IPS-18a (cell line): ENCODE measurements around the gene LRRC28.
"Not testable (repeated sequence)": the region's sequence is repeated elsewhere in the genome, so short reads cannot be mapped to it uniquely, and the experiment has no call there.

Experiments
- H3K27ac ChIP-seq: one replicate; pipeline ENCODE4 v1.5.1; 2013; ENCODE audit warnings: low read length
- H3K27me3 ChIP-seq: one replicate; pipeline ENCODE4 v1.6.1; 2013; ENCODE audit warnings: mild to moderate bottlenecking, low read length; ENCODE audit not compliant: control insufficient read depth, insufficient read depth
- H3K36me3 ChIP-seq: one replicate; pipeline ENCODE4 v1.6.1; 2013; ENCODE audit warnings: low read depth, low read length; ENCODE audit not compliant: control insufficient read depth
- H3K4me1 ChIP-seq: one replicate; pipeline ENCODE4 v1.6.1; 2013; ENCODE audit warnings: low read depth, low read length; ENCODE audit not compliant: control insufficient read depth
- H3K4me3 ChIP-seq: one replicate; pipeline ENCODE4 v1.5.1; 2013; ENCODE audit warnings: low read length
- H3K9ac ChIP-seq: one replicate; pipeline ENCODE4 v1.6.1; 2013; ENCODE audit warnings: mild to moderate bottlenecking, low read length, moderate library complexity
- H3K9me3 ChIP-seq: one replicate; pipeline ENCODE4 v1.6.1; 2013; ENCODE audit warnings: low read depth, low read length; ENCODE audit not compliant: control insufficient read depth

Gene LRRC28

GRCh38 chr15:99386391-99386790 is 135.1 kb downstream of the LRRC28 start:
- Histone ChIP-seq H3K9me3 (no peaks in the 10 kb centered on the region), H3K27me3 (no peaks in the 10 kb centered on the region), H3K4me1 (peaks cover 7% of the 10 kb centered on the region), H3K4me3 (no peak overlapping the region), H3K27ac (no peak overlapping the region), H3K9ac (no peak overlapping the region), H3K36me3 (no peaks in the 10 kb centered on the region)

GRCh38 chr15:99387421-99388168 is 136.3 kb downstream of the LRRC28 start:
- no peak overlapping the region for H3K4me3 ChIP-seq

GRCh38 chr15:99390667-99391066 is 139.4 kb downstream of the LRRC28 start:
- Histone ChIP-seq H3K27ac (no peak overlapping the region), H3K9me3 (no peaks in the 10 kb centered on the region), H3K9ac (no peak overlapping the region), H3K27me3 (no peaks in the 10 kb centered on the region), H3K4me1 (peaks cover 7% of the 10 kb centered on the region), H3K4me3 (no peak overlapping the region), H3K36me3 (no peaks in the 10 kb centered on the region)

More at GRCh38 chr15:99387421-99388168, 136.3 kb downstream of the LRRC28 start:
- H3K9me3 ChIP-seq: no peaks in the 10 kb centered on the region
- H3K4me1 ChIP-seq: peaks cover 7% of the 10 kb centered on the region
- no peaks in the 10 kb centered on the region for H3K36me3 ChIP-seq
- H3K27me3 ChIP-seq: no peaks in the 10 kb centered on the region
- no peak overlapping the region for H3K9ac ChIP-seq
- no peak overlapping the region for H3K27ac ChIP-seq

- Histone ChIP-seq H3K9me3 (no peaks in the 10 kb centered on the region), H3K27me3 (no peaks in the 10 kb centered on the region), H3K27ac (no peak overlapping the region), H3K36me3 (no peaks in the 10 kb centered on the region), H3K4me1 (peaks cover 7% of the 10 kb centered on the region), H3K9ac (no peak overlapping the region), H3K4me3 (no peak overlapping the region)
These were observed 142.4 kb downstream of the LRRC28 start for GRCh38 chr15:99393641-99394040.

GRCh38 chr15:99396375-99396774 is 145.1 kb downstream of the LRRC28 start:
- Histone ChIP-seq H3K4me3 (no peak overlapping the region), H3K9me3 (no peaks in the 10 kb centered on the region), H3K9ac (no peak overlapping the region), H3K27ac (no peak overlapping the region), H3K27me3 (no peaks in the 10 kb centered on the region), H3K4me1 (no peaks in the 10 kb centered on the region), H3K36me3 (no peaks in the 10 kb centered on the region)

- no peaks in the 10 kb centered on the region for H3K9me3 ChIP-seq
- no peak overlapping the region for H3K9ac ChIP-seq
- H3K27me3 ChIP-seq: no peaks in the 10 kb centered on the region
- no peaks in the 10 kb centered on the region for H3K4me1 ChIP-seq
- H3K27ac ChIP-seq: no peak overlapping the region
- no peak overlapping the region for H3K4me3 ChIP-seq
- no peaks in the 10 kb centered on the region for H3K36me3 ChIP-seq
These were observed 147.8 kb downstream of the LRRC28 start for GRCh38 chr15:99399061-99399460.

- no peak overlapping the region for H3K4me3 ChIP-seq
- H3K27me3 ChIP-seq: no peaks in the 10 kb centered on the region
- H3K27ac ChIP-seq: no peak overlapping the region
- H3K9ac ChIP-seq: no peak overlapping the region
- no peaks in the 10 kb centered on the region for H3K4me1 ChIP-seq
- no peaks in the 10 kb centered on the region for H3K9me3 ChIP-seq
- H3K36me3 ChIP-seq: no peaks in the 10 kb centered on the region
These were observed 148.3 kb downstream of the LRRC28 start for GRCh38 chr15:99399618-99400017.

GRCh38 chr15:99401216-99401615 is 149.9 kb downstream of the LRRC28 start:
- H3K9ac ChIP-seq, H3K36me3 ChIP-seq, H3K27ac ChIP-seq, H3K4me1 ChIP-seq, H3K4me3 ChIP-seq, H3K9me3 ChIP-seq, H3K27me3 ChIP-seq: not testable (repeated sequence)

- no peak overlapping the region for H3K27ac ChIP-seq
- no peaks in the 10 kb centered on the region for H3K27me3 ChIP-seq
- H3K9me3 ChIP-seq: no peaks in the 10 kb centered on the region
- H3K4me3 ChIP-seq: no peak overlapping the region
- no peaks in the 10 kb centered on the region for H3K4me1 ChIP-seq
- no peaks in the 10 kb centered on the region for H3K36me3 ChIP-seq
- H3K9ac ChIP-seq: no peak overlapping the region
These were observed 150.9 kb downstream of the LRRC28 start for GRCh38 chr15:99402014-99402729.

- Histone ChIP-seq H3K27ac (no peak overlapping the region), H3K9ac (no peak overlapping the region), H3K4me1 (no peaks in the 10 kb centered on the region), H3K36me3 (no peaks in the 10 kb centered on the region), H3K9me3 (no peaks in the 10 kb centered on the region), H3K27me3 (no peaks in the 10 kb centered on the region), H3K4me3 (no peak overlapping the region)
These were observed 152.3 kb downstream of the LRRC28 start for GRCh38 chr15:99403597-99403996.

GRCh38 chr15:99404454-99404853 is 153.2 kb downstream of the LRRC28 start:
- no peak overlapping the region for H3K4me3 ChIP-seq
- H3K27ac ChIP-seq: no peak overlapping the region
- H3K9ac ChIP-seq: no peak overlapping the region
- no peaks in the 10 kb centered on the region for H3K27me3 ChIP-seq
- H3K36me3 ChIP-seq: no peaks in the 10 kb centered on the region
- no peaks in the 10 kb centered on the region for H3K9me3 ChIP-seq
- H3K4me1 ChIP-seq: no peaks in the 10 kb centered on the region

- no peak overlapping the region for H3K4me3 ChIP-seq
- H3K4me1 ChIP-seq: no peaks in the 10 kb centered on the region
These were observed 154.8 kb downstream of the LRRC28 start for GRCh38 chr15:99406120-99406519.

More at GRCh38 chr15:99406120-99406519, 154.8 kb downstream of the LRRC28 start:
- H3K36me3 ChIP-seq: no peaks in the 10 kb centered on the region
- no peak overlapping the region for H3K9ac ChIP-seq
- H3K27me3 ChIP-seq: no peaks in the 10 kb centered on the region
- no peak overlapping the region for H3K27ac ChIP-seq
- H3K9me3 ChIP-seq: no peaks in the 10 kb centered on the region
